K562 treated with DMSO at 1 percent for 4 hours (cell line): Measurements from ENCODE around the gene RIOX2. TPM values are rescaled to one million over a fixed set of nuclear protein-coding genes. Genes with fewer than 3 reads are reported as not detected.

Source experiments
- total RNA-seq: library from RNA; unstranded; fragments of 300-600 nt; gene quantifications from 2 replicates; pipeline ENCODE4 v1.2.3, GENCODE V29; 2022; ENCODE audit not compliant: insufficient read depth

The RIOX2 gene
- 5.4 and 6.0 TPM in 2 replicates for total RNA-seq

DNA sequence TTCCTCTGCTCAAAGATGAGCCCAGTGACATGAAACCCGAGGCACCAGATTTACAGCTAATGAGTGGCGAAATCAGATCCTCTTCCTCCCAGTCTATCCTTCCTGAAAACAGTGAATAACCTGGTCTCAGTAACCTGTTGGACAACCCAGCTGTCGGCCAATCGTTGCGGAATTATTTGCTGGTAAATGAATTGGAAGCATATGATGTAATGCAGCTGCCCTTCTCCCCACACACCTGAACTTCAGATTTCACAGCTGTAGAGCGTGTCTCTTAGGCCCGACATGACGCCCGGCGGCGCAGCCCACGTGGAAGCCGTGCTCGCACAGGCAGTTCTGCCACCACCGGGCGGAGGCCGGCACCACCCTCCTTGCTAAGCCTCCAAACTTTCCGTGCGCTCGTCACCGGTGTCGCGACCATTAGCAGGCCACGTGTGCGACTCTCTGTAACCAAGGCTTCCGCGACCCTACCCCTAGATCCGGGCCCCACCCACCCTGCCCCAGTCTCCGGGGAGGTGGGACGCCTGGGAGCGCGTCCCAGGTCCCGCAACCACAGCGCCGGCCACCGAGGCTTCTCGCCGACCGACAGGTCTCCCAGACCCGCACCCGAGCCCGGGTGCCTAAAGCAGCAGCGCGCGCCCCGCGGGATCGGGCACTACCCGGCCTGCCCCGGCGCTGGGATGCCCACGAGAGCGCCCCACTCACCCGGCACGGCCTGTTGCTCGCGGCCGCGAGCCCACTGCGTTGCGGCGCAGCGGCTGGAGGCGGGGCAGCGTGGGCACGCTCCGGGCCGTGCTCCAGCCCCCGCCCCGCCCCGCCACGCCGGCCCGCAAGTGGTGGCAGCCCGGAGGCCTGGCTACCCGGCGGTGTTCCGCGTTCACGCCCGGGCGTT is at the start of gene RIOX2:
TSS of gene RIOX2 (minus strand) at position 753 of the 889 bp plus-strand sequence. CDS start 4,838 bp downstream, outside the sequence.

Other genes starting within 250 kb of the RIOX2 start
- gene ARL6, start 207.7 kb downstream of the RIOX2 start, total RNA-seq: 2.5 and 4.0 TPM in 2 replicates
- not detected in 2 replicates for gene CRYBG3, start 150.4 kb downstream of the RIOX2 start, total RNA-seq
- not detected in 2 replicates for gene GABRR3, start 62.9 kb upstream of the RIOX2 start, total RNA-seq
- not detected in 2 replicates for gene OR5AC2, start 114.7 kb upstream of the RIOX2 start, total RNA-seq
- not detected in 2 replicates for gene OR5H1, start 158.3 kb upstream of the RIOX2 start, total RNA-seq
- not detected in 2 replicates for gene OR5H14, start 175.0 kb upstream of the RIOX2 start, total RNA-seq
- not detected in 2 replicates for gene OR5H15, start 194.3 kb upstream of the RIOX2 start, total RNA-seq